ENCODE measurements around the gene R3HDM2.

Gene R3HDM2

GRCh38 chr12:57219205-57219992, 211.4 kb downstream of the R3HDM2 start:
- no peak overlapping the region for H2BK5ac ChIP-seq (ENCODE audit: low read length)
- no peak overlapping the region for H3K4me3 ChIP-seq (ENCODE audit: low read length in 2 of 2)
- H3K9ac ChIP-seq (ENCODE audit: low read depth, low read length, poor library complexity), result peak overlapping the region; percentile 93
- H3K4me2 ChIP-seq (ENCODE audit: insufficient read depth, low read length, poor library complexity, severe bottlenecking), result peak overlapping the region; percentile 36
- no peaks in the 10 kb centered on the region for H3K36me3 ChIP-seq (replicated peaks in 1 of 2; ENCODE audit: control insufficient read depth in 2 of 2, insufficient read depth in 2 of 2, low read length in 2 of 2)
- peak overlapping the region; percentile 35 for H3K18ac ChIP-seq (ENCODE audit: low read length)
- no peak overlapping the region for H4K91ac ChIP-seq (ENCODE audit: low read depth, low read length, poor library complexity)
- H2BK15ac ChIP-seq (ENCODE audit: low read length), result no peak overlapping the region
- H2BK12ac ChIP-seq (ENCODE audit: low read length), result no peak overlapping the region
- H3K79me1 ChIP-seq (ENCODE audit: low read depth, low read length), result no peaks in the 10 kb centered on the region
- H3K4ac ChIP-seq (ENCODE audit: low read length), result no peak overlapping the region
- no peak overlapping the region for H4K8ac ChIP-seq (ENCODE audit: low read depth, low read length)
- no peak overlapping the region for H3K27ac ChIP-seq (replicated peaks; ENCODE audit: low read length)
- peaks cover 28 to 31% of the 10 kb centered on the region in 2 donors for H3K4me1 ChIP-seq (ENCODE audit: control insufficient read depth in 2 of 2, insufficient read depth in 1 of 2, low read depth in 1 of 2, low read length in 2 of 2)
- WGBS, 2 donors (ENCODE audit: extremely low coverage in 2 of 2, insufficient read length in 2 of 2, insufficient replicate concordance in 1 of 2), result no CpG with 5 or more reads among the region's 14 CpGs
- H3K9me3 ChIP-seq (replicated peaks in 1 of 2; ENCODE audit: control insufficient read depth in 2 of 2, insufficient read depth in 1 of 2, low read depth in 1 of 2, low read length in 2 of 2), result peaks cover 0 to 2% of the 10 kb centered on the region in 2 donors
- no peak overlapping the region for H2AFZ ChIP-seq (ENCODE audit: low read length)
- H3K23ac ChIP-seq (ENCODE audit: low read depth, low read length, poor library complexity), result no peak overlapping the region
- no peak overlapping the region for H3K14ac ChIP-seq (ENCODE audit: low read length)
- H2AK5ac ChIP-seq (ENCODE audit: low read depth, low read length), result peak overlapping the region; percentile 48
- DNase-seq (ENCODE audit: low spot score), result no peak
- peaks cover 54 to 99% (median 96%) of the 10 kb centered on the region in 3 experiments for H3K27me3 ChIP-seq (ENCODE audit: control insufficient read depth in 3 of 3, insufficient read depth in 3 of 3, low read depth in 1 of 3, low read length in 3 of 3)
- no peak overlapping the region for H2BK120ac ChIP-seq (ENCODE audit: low read depth, low read length)

GRCh38 chr12:57218030-57218853, 212.6 kb downstream of the R3HDM2 start:
- H2AFZ ChIP-seq (ENCODE audit: low read length), result no peak overlapping the region
- H3K79me1 ChIP-seq (ENCODE audit: low read depth, low read length), result no peaks in the 10 kb centered on the region
- H3K9me3 ChIP-seq (replicated peaks in 1 of 2; ENCODE audit: control insufficient read depth in 2 of 2, insufficient read depth in 1 of 2, low read depth in 1 of 2, low read length in 2 of 2), result peaks cover 0 to under 1% of the 10 kb centered on the region in 2 donors
- no peak overlapping the region for H2BK5ac ChIP-seq (ENCODE audit: low read length)
- no peak overlapping the region for H3K27ac ChIP-seq (replicated peaks; ENCODE audit: low read length)
- peak overlapping the region; percentile 4 for H3K23ac ChIP-seq (ENCODE audit: low read depth, low read length, poor library complexity)
- no peak overlapping the region for H2AK5ac ChIP-seq (ENCODE audit: low read depth, low read length)
- no peak overlapping the region for H3K4ac ChIP-seq (ENCODE audit: low read length)
- no peak overlapping the region for H2BK15ac ChIP-seq (ENCODE audit: low read length)
- no peak overlapping the region for H4K8ac ChIP-seq (ENCODE audit: low read depth, low read length)
- peaks cover 32 to 37% of the 10 kb centered on the region in 2 donors for H3K4me1 ChIP-seq (ENCODE audit: control insufficient read depth in 2 of 2, insufficient read depth in 1 of 2, low read depth in 1 of 2, low read length in 2 of 2)
- H3K36me3 ChIP-seq (replicated peaks in 1 of 2; ENCODE audit: control insufficient read depth in 2 of 2, insufficient read depth in 2 of 2, low read length in 2 of 2), result peaks cover 0 to 5% of the 10 kb centered on the region in 2 donors
- no peak overlapping the region for H2BK120ac ChIP-seq (ENCODE audit: low read depth, low read length)
- H3K9ac ChIP-seq (ENCODE audit: low read depth, low read length, poor library complexity), result no peak overlapping the region
- no peak overlapping the region for H3K18ac ChIP-seq (ENCODE audit: low read length)
- H3K14ac ChIP-seq (ENCODE audit: low read length), result no peak overlapping the region
- no peak for DNase-seq (ENCODE audit: low spot score)
- H3K4me3 ChIP-seq (ENCODE audit: low read length in 2 of 2), result peak overlapping the region in 1 of 2 donors; percentile 23
- no peak overlapping the region for H2BK12ac ChIP-seq (ENCODE audit: low read length)
- no peak overlapping the region for H4K91ac ChIP-seq (ENCODE audit: low read depth, low read length, poor library complexity)
- H3K27me3 ChIP-seq (ENCODE audit: control insufficient read depth in 3 of 3, insufficient read depth in 3 of 3, low read depth in 1 of 3, low read length in 3 of 3), result peaks cover 50 to 96% (median 85%) of the 10 kb centered on the region in 3 experiments
- no peak overlapping the region for H3K4me2 ChIP-seq (ENCODE audit: insufficient read depth, low read length, poor library complexity, severe bottlenecking)
- WGBS, 2 donors (ENCODE audit: extremely low coverage in 2 of 2, insufficient read length in 2 of 2, insufficient replicate concordance in 1 of 2), result no CpG with 5 or more reads among the region's 5 CpGs

GRCh38 chr12:57216921-57217879, 213.6 kb downstream of the R3HDM2 start:
- H2AK5ac ChIP-seq (ENCODE audit: low read depth, low read length), result peak overlapping the region; percentile 60
- DNase-seq (ENCODE audit: low spot score), result no peak
- no peak overlapping the region for H3K4ac ChIP-seq (ENCODE audit: low read length)
- H2BK15ac ChIP-seq (ENCODE audit: low read length), result peak overlapping the region; percentile 33
- WGBS, 2 donors (ENCODE audit: extremely low coverage in 2 of 2, insufficient read length in 2 of 2, insufficient replicate concordance in 1 of 2), result no CpG with 5 or more reads among the region's 63 CpGs
- peak overlapping the region; percentile 98 for H3K23ac ChIP-seq (ENCODE audit: low read depth, low read length, poor library complexity)
- peak overlapping the region; percentile 81 for H3K9ac ChIP-seq (ENCODE audit: low read depth, low read length, poor library complexity)
- H3K27me3 ChIP-seq (ENCODE audit: control insufficient read depth in 3 of 3, insufficient read depth in 3 of 3, low read depth in 1 of 3, low read length in 3 of 3), result peaks cover 50 to 85% (median 74%) of the 10 kb centered on the region in 3 experiments
- H3K18ac ChIP-seq (ENCODE audit: low read length), result peak overlapping the region; percentile 71
- no peak overlapping the region for H4K8ac ChIP-seq (ENCODE audit: low read depth, low read length)
- H3K79me1 ChIP-seq (ENCODE audit: low read depth, low read length), result no peaks in the 10 kb centered on the region
- H3K4me3 ChIP-seq (ENCODE audit: low read length in 2 of 2), result peak overlapping the region; percentile 29 to 65
- peak overlapping the region; percentile 44 for H3K14ac ChIP-seq (ENCODE audit: low read length)
- no peak overlapping the region for H2BK5ac ChIP-seq (ENCODE audit: low read length)
- no peak overlapping the region for H2BK120ac ChIP-seq (ENCODE audit: low read depth, low read length)
- peaks cover 32 to 37% of the 10 kb centered on the region in 2 donors for H3K4me1 ChIP-seq (ENCODE audit: control insufficient read depth in 2 of 2, insufficient read depth in 1 of 2, low read depth in 1 of 2, low read length in 2 of 2)
- H2BK12ac ChIP-seq (ENCODE audit: low read length), result peak overlapping the region; percentile 4
- H4K91ac ChIP-seq (ENCODE audit: low read depth, low read length, poor library complexity), result no peak overlapping the region
- H2AFZ ChIP-seq (ENCODE audit: low read length), result peak overlapping the region; percentile 83
- no peak overlapping the region for H3K27ac ChIP-seq (replicated peaks; ENCODE audit: low read length)
- no peaks in the 10 kb centered on the region for H3K9me3 ChIP-seq (replicated peaks in 1 of 2; ENCODE audit: control insufficient read depth in 2 of 2, insufficient read depth in 1 of 2, low read depth in 1 of 2, low read length in 2 of 2)
- H3K36me3 ChIP-seq (replicated peaks in 1 of 2; ENCODE audit: control insufficient read depth in 2 of 2, insufficient read depth in 2 of 2, low read length in 2 of 2), result peaks cover 3 to 14% of the 10 kb centered on the region in 2 donors
- peak overlapping the region; percentile 92 for H3K4me2 ChIP-seq (ENCODE audit: insufficient read depth, low read length, poor library complexity, severe bottlenecking)
